ENCODE measurements around the gene ACAN. TPM values are rescaled to one million over a fixed set of nuclear protein-coding genes. Genes with fewer than 3 reads are reported as not detected.

ACAN gene
- total RNA-seq, 1 experiment from 2014 or later, result 1.4 TPM

DNA sequence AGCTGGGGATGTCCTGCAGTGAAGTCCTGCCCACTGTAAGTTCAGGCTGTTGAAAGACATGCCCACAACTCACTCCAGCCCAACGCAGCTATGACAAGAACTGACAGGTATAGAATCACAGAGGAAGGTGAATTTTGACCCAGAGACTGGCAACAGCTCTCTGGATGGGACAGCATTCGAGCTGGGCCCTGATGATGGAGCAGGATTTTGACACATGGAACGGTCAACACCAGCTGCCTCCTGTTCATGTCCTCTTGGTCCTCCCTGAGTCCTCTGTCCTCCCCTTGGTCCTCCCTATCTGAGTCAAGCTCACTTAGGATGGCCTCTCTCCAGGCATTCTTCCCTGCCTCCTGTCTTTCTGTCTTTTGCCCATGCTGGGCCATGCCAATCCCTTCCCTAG lies 15.2 kb upstream of the ACAN start (continued):
- TF ChIP-seq, protein P1, sequence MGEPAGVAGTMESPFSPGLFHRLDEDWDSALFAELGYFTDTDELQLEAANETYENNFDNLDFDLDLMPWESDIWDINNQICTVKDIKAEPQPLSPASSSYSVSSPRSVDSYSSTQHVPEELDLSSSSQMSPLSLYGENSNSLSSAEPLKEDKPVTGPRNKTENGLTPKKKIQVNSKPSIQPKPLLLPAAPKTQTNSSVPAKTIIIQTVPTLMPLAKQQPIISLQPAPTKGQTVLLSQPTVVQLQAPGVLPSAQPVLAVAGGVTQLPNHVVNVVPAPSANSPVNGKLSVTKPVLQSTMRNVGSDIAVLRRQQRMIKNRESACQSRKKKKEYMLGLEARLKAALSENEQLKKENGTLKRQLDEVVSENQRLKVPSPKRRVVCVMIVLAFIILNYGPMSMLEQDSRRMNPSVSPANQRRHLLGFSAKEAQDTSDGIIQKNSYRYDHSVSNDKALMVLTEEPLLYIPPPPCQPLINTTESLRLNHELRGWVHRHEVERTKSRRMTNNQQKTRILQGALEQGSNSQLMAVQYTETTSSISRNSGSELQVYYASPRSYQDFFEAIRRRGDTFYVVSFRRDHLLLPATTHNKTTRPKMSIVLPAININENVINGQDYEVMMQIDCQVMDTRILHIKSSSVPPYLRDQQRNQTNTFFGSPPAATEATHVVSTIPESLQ (CRISPR knock-in tag; IDR thresholded peaks at IDR 0.05), result no peak
- TF ChIP-seq OVOL2 (CRISPR knock-in tag; IDR thresholded peaks at IDR 0.05; ENCODE audit: borderline replicate concordance) (no peak), MYBL2 (CRISPR knock-in tag; IDR thresholded peaks at IDR 0.05) (no peak), KAT7 (CRISPR knock-in tag; IDR thresholded peaks at IDR 0.05; ENCODE audit: borderline replicate concordance) (no peak), EMX1 (CRISPR knock-in tag; IDR thresholded peaks at IDR 0.05) (no peak), SMAD4 (CRISPR knock-in tag; IDR thresholded peaks at IDR 0.05) (no peak), JAZF1 (CRISPR knock-in tag; IDR thresholded peaks at IDR 0.05) (no peak), FOXJ3 (CRISPR knock-in tag; IDR thresholded peaks at IDR 0.05; ENCODE audit: borderline replicate concordance) (no peak)
- TF ChIP-seq, protein P2, sequence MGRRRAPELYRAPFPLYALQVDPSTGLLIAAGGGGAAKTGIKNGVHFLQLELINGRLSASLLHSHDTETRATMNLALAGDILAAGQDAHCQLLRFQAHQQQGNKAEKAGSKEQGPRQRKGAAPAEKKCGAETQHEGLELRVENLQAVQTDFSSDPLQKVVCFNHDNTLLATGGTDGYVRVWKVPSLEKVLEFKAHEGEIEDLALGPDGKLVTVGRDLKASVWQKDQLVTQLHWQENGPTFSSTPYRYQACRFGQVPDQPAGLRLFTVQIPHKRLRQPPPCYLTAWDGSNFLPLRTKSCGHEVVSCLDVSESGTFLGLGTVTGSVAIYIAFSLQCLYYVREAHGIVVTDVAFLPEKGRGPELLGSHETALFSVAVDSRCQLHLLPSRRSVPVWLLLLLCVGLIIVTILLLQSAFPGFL (CRISPR knock-in tag; IDR thresholded peaks at IDR 0.05; ENCODE audit: borderline replicate concordance), result no peak
- TF ChIP-seq, protein P3, sequence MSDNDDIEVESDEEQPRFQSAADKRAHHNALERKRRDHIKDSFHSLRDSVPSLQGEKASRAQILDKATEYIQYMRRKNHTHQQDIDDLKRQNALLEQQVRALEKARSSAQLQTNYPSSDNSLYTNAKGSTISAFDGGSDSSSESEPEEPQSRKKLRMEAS (CRISPR knock-in tag; IDR thresholded peaks at IDR 0.05), result no peak
- TF ChIP-seq, protein P4, sequence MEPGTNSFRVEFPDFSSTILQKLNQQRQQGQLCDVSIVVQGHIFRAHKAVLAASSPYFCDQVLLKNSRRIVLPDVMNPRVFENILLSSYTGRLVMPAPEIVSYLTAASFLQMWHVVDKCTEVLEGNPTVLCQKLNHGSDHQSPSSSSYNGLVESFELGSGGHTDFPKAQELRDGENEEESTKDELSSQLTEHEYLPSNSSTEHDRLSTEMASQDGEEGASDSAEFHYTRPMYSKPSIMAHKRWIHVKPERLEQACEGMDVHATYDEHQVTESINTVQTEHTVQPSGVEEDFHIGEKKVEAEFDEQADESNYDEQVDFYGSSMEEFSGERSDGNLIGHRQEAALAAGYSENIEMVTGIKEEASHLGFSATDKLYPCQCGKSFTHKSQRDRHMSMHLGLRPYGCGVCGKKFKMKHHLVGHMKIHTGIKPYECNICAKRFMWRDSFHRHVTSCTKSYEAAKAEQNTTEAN (CRISPR knock-in tag; IDR thresholded peaks at IDR 0.05), result no peak

DNA sequence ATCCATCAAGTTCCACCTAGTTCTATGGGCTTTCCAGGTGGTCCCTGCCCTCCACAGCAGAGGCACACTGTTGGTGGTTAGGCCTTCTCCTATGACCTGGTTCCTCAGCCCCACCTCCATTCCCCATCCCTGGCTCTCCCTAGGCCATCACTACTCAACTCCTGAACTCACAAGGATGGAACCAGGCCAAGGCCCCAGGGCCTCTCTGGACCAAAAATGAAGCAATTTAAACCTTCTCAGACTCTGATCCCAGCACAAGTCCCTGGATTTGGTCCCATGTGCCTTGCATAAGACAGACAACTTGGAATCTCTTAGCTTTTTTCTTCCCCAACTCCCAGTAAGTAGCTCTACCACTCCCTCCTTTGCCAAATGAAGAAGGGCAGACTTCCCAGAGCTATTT lies 14.4 kb upstream of the ACAN start:
- TF ChIP-seq ESRRA (CRISPR knock-in tag; IDR thresholded peaks at IDR 0.05; ENCODE audit: borderline replicate concordance), result no peak
- no peak for TF ChIP-seq NFYB (CRISPR knock-in tag; conservative IDR thresholded peaks at IDR 0.05; ENCODE audit: low read depth)
- TF ChIP-seq, protein P5, sequence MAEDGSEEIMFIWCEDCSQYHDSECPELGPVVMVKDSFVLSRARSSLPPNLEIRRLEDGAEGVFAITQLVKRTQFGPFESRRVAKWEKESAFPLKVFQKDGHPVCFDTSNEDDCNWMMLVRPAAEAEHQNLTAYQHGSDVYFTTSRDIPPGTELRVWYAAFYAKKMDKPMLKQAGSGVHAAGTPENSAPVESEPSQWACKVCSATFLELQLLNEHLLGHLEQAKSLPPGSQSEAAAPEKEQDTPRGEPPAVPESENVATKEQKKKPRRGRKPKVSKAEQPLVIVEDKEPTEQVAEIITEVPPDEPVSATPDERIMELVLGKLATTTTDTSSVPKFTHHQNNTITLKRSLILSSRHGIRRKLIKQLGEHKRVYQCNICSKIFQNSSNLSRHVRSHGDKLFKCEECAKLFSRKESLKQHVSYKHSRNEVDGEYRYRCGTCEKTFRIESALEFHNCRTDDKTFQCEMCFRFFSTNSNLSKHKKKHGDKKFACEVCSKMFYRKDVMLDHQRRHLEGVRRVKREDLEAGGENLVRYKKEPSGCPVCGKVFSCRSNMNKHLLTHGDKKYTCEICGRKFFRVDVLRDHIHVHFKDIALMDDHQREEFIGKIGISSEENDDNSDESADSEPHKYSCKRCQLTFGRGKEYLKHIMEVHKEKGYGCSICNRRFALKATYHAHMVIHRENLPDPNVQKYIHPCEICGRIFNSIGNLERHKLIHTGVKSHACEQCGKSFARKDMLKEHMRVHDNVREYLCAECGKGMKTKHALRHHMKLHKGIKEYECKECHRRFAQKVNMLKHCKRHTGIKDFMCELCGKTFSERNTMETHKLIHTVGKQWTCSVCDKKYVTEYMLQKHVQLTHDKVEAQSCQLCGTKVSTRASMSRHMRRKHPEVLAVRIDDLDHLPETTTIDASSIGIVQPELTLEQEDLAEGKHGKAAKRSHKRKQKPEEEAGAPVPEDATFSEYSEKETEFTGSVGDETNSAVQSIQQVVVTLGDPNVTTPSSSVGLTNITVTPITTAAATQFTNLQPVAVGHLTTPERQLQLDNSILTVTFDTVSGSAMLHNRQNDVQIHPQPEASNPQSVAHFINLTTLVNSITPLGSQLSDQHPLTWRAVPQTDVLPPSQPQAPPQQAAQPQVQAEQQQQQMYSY (CRISPR knock-in tag; IDR thresholded peaks at IDR 0.05), result no peak
- ChIA-PET CTCF (no interaction called here), POLR2A (no interaction called here)
- Mint-ChIP-seq H3K4me1 (peaks cover 18% of the 10 kb centered on the region), H3K27me3 (ENCODE audit: low read depth) (peaks cover 3% of the 10 kb centered on the region; the same call in 1 of the 2 replicates), H3K4me3 (no peak overlapping the region), H3K36me3 (no peaks in the 10 kb centered on the region), H3K9me3 (no peaks in the 10 kb centered on the region), H3K27ac (no peak overlapping the region)
- ATAC-seq, result no peak
- no peak for DNase-seq (ENCODE audit: low spot score)

DNA sequence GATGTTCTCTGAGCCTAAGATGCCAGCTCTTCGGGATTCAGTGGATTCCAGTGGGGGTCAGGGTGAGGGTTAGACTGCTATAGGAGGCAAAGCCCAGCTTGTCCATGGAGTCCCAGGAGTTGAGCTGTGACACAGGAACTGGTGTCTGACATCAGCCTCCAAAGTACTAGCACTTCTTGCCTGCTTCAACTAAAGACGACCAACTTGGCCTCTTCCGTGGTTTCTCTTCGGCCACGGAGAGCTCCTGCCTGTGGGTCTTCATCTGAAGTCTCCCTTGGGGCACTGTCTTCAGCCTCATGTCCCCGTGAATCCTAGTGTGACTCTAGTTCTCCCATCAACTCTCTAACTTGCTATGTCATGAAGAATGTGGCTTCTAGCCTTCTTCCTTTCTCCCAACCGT lies 12.8 kb upstream of the ACAN start:
- peaks cover 7% of the 10 kb centered on the region; the same call in 1 of the 2 replicates for H3K27me3 Mint-ChIP-seq (ENCODE audit: low read depth)
- CTCF ChIA-PET, result no interaction called here
- no peak overlapping the region for H3K4me3 Mint-ChIP-seq
- TF ChIP-seq, protein P6, sequence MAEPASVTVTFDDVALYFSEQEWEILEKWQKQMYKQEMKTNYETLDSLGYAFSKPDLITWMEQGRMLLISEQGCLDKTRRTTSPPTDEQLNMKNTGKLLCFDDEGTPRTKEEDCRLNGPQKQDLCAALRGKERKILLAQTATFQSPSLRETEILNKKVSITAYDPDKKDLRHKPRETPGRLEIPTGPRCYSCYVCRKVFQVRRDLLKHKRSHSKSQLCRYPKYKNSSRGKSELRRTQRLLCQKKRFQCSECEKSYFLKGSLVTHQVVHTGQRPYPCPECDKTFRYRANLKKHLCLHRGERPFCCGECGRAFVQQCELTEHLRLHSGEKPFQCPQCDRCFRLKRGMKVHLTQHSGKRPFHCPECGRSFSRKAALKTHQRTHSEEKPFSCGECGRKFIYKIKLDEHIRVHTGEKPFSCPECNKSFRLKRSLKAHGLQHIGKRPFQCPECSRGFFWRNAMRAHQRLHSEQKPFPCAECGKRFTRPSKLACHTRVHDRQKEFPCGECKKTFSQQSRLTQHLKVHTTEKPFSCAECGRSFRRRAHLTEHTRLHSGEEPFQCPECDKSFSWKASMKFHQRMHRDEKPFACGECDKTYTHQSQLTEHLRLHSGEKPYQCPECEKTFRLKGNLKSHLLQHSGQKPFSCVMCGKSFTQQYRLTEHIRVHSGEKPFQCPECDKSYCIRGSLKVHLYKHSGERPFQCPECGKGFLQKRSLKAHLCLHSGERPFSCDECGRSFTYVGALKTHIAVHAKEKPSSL (CRISPR knock-in tag; conservative IDR thresholded peaks at IDR 0.05), result no peak
- TF ChIP-seq ESRRA (CRISPR knock-in tag; IDR thresholded peaks at IDR 0.05; ENCODE audit: borderline replicate concordance), result no peak
- no peak for TF ChIP-seq TCF7 (CRISPR knock-in tag; IDR thresholded peaks at IDR 0.05; ENCODE audit: low read depth)
- TF ChIP-seq, protein P4 (CRISPR knock-in tag; IDR thresholded peaks at IDR 0.05), result no peak

More for the DNA sequence above, 12.8 kb upstream of the ACAN start:
- ATAC-seq (no peak), DNase-seq (ENCODE audit: low spot score) (no peak)
- POLR2A ChIA-PET, result no interaction called here
- no peaks in the 10 kb centered on the region for H3K36me3 Mint-ChIP-seq
- peaks cover 18% of the 10 kb centered on the region for H3K4me1 Mint-ChIP-seq
- H3K27ac Mint-ChIP-seq, result no peak overlapping the region
- no peaks in the 10 kb centered on the region for H3K9me3 Mint-ChIP-seq

Data from WTC11 (cell line).